ENCODE data around the gene ARPC1A. TPM values are rescaled to one million over a fixed set of nuclear protein-coding genes. Genes with fewer than 3 reads are reported as not detected.

ARPC1A gene
- polyA plus RNA-seq, 1 of the 3 experiments (the other 2 are of a cell fraction), result 306 TPM

DNA sequence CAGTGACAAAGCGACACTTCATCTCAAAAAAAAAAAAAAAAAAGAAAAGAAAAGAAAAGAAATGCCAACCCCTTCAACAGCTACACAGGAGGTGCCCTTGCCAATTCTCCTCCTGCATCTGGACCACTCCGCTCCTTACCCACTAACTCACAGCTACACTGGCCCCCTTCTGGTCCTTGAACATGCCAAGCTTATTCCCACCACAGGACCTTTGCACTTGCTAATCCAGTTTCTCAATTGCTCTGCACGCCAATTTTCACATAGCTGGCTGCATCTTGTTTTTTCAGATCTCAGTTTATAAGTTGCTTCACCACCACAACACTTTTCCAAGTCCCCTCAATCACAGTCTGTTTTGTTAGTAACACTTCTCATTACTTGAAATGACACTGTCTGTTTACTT is 77.2 kb downstream of the ARPC1A start:
- H3K9ac ChIP-seq, result no peak overlapping the region
- peaks cover 48 to 51% of the 10 kb centered on the region in 2 experiments for H3K36me3 ChIP-seq (replicated peaks in 1 of 2; ENCODE audit: control insufficient read depth in 1 of 2, insufficient read depth in 2 of 2, low read length in 1 of 2)
- no peak overlapping the region for H2AFZ ChIP-seq (ENCODE audit: low read depth)
- ChIA-PET CTCF (interaction anchor here (1.1 kb wide), 2 partner anchors 9 to 37 kb away, joined by 3 to 5 read pairs; no protein-coding TSS in a partner anchor), POLR2A (interaction anchor here (3.1 kb wide), 1 partner anchor 10 kb away, joined by 25 read pairs; no protein-coding TSS in a partner anchor)
- peaks cover 28% of the 10 kb centered on the region for H3F3A ChIP-seq (replicated peaks; ENCODE audit: insufficient read depth)
- H3K9me2 ChIP-seq, result no peaks in the 10 kb centered on the region
- 100% methylated on average over 3 of the region's 3 CpGs for WGBS (ENCODE audit: low lambda C conversion rate)
- no peak overlapping the region for H3K4me3 ChIP-seq (ENCODE audit: low read depth in 2 of 2, low read length in 1 of 2)
- no peak for DNase-seq
- no peak overlapping the region for H3K4me2 ChIP-seq
- TF ChIP-seq RCOR1 (IDR thresholded peaks at IDR 0.05; ENCODE audit: low read length) (no peak), GABPA (IDR thresholded peaks at IDR 0.05; ENCODE audit: low read depth) (no peak), NFIC (IDR thresholded peaks at IDR 0.05; ENCODE audit: borderline replicate concordance) (no peak), GATA2 (CRISPR knock-in tag; IDR thresholded peaks at IDR 0.05) (no peak), YY1 (IDR thresholded peaks at IDR 0.05; ENCODE audit: low read depth) (no peak), NRF1 (IDR thresholded peaks at IDR 0.05; ENCODE audit: low read depth, low read length) (no peak), SIN3A (IDR thresholded peaks at IDR 0.05; ENCODE audit: borderline replicate concordance, low read depth, low read length) (no peak)
- H4K20me1 ChIP-seq (ENCODE audit: insufficient read depth), result peaks cover 61% of the 10 kb centered on the region
- H3K27me3 ChIP-seq (ENCODE audit: insufficient read depth), result no peaks in the 10 kb centered on the region
- H3K27ac ChIP-seq (ENCODE audit: low read depth in 2 of 2, low read length in 1 of 2), result no peak overlapping the region
- H3K9me3 ChIP-seq, result no peaks in the 10 kb centered on the region
- H3K79me2 ChIP-seq (ENCODE audit: insufficient read depth), result peaks cover 67% of the 10 kb centered on the region
- H3K4me1 ChIP-seq (ENCODE audit: control insufficient read depth in 1 of 2, insufficient read depth in 2 of 2, low read depth in 1 of 2, low read length in 1 of 2), result peaks cover 9 to 19% of the 10 kb centered on the region in 2 experiments; a peak in 3 of 4 replicates

DNA sequence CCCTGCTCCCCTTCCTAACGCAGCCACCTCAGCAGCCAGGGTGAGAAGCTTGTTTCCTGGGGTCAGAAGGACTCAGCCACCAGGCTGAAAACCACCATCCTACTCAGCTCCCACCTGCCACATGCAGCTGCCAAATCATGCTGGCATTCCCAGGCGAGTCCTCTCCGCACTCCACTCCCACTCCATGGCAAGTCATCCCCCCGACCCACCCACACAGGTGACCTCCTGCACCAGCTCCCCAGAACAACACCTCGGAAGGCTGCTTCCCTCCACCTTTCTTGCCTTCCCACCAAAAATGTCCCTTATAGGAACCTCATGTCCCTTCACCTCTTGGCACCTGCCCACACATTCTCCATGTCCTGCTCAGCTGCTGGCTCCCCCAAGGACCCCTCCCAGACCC is 78.1 kb downstream of the ARPC1A start:
- Histone ChIP-seq H3K79me2 (ENCODE audit: insufficient read depth) (peaks cover 76% of the 10 kb centered on the region), H3F3A (replicated peaks; ENCODE audit: insufficient read depth) (peaks cover 20% of the 10 kb centered on the region), H3K4me3 (ENCODE audit: low read depth in 2 of 2, low read length in 1 of 2) (no peak overlapping the region), H3K9me3 (no peaks in the 10 kb centered on the region), H3K27me3 (ENCODE audit: insufficient read depth) (no peaks in the 10 kb centered on the region), H3K36me3 (replicated peaks in 1 of 2; ENCODE audit: control insufficient read depth in 1 of 2, insufficient read depth in 2 of 2, low read length in 1 of 2) (peaks cover 48% of the 10 kb centered on the region in 2 experiments), H3K9me2 (no peaks in the 10 kb centered on the region), H3K4me1 (ENCODE audit: control insufficient read depth in 1 of 2, insufficient read depth in 2 of 2, low read depth in 1 of 2, low read length in 1 of 2) (peaks cover 9 to 19% of the 10 kb centered on the region in 2 experiments; a peak in 3 of 4 replicates), H3K27ac (ENCODE audit: low read depth in 2 of 2, low read length in 1 of 2) (no peak overlapping the region), H3K4me2 (no peak overlapping the region), H3K9ac (no peak overlapping the region), H4K20me1 (ENCODE audit: insufficient read depth) (peaks cover 61% of the 10 kb centered on the region), H2AFZ (ENCODE audit: low read depth) (no peak overlapping the region)
- DNase-seq, result no peak
- 89% methylated on average over 5 of the region's 5 CpGs for WGBS (ENCODE audit: low lambda C conversion rate)
- ChIA-PET CTCF (interaction anchor here (1.1 kb wide), 1 partner anchor 38 kb away, joined by 5 read pairs; no protein-coding TSS in a partner anchor), POLR2A (interaction anchor here (3.1 kb wide), 1 partner anchor 11 kb away, joined by 25 read pairs; no protein-coding TSS in a partner anchor)
- TF ChIP-seq MEF2A (IDR thresholded peaks at IDR 0.05; ENCODE audit: borderline replicate concordance, low read depth) (no peak), TAF1 (IDR thresholded peaks at IDR 0.05; ENCODE audit: borderline replicate concordance, low read depth, low read length) (no peak), CHD2 (IDR thresholded peaks at IDR 0.05; ENCODE audit: low read length, partially characterized antibody) (no peak), RAD21 (IDR thresholded peaks at IDR 0.05; ENCODE audit: low read length) (no peak), NRF1 (IDR thresholded peaks at IDR 0.05; ENCODE audit: low read depth, low read length) (no peak)
- TF ChIP-seq, protein P1, sequence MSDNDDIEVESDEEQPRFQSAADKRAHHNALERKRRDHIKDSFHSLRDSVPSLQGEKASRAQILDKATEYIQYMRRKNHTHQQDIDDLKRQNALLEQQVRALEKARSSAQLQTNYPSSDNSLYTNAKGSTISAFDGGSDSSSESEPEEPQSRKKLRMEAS (IDR thresholded peaks at IDR 0.05; ENCODE audit: low read depth), result no peak

Measured in SK-N-SH (cell line).